A673 (cell line): ENCODE measurements around the gene BABAM1. TPM values are rescaled to one million over a fixed set of nuclear protein-coding genes. Genes with fewer than 3 reads are reported as not detected.

Experiments used
- BruUV-seq: library from RNA; stranded (reverse); fragments of 400-500 nt; replicated peaks from 2 replicates; lab custom pipeline; 2021; lab: Mats Ljungman, UMichigan
- CTCF ChIA-PET: fragments of 300-600 bp; sonication (Branson Sonifier 250); formaldehyde crosslinking; loops from one replicate; lab custom pipeline; 2022; ENCODE audit warnings: antibody characterized with exemption; lab: Charles Lee
- POLR2A ChIA-PET: fragments of 300-600 bp; sonication (Branson Sonifier 250); formaldehyde crosslinking; loops from one replicate; lab custom pipeline; 2022; ENCODE audit warnings: antibody characterized with exemption; ENCODE audit not compliant: low non-redundant PET; lab: Charles Lee
- DNase-seq: peaks from one replicate; pipeline ENCODE4 v3.0.0-alpha.2; 2015; ENCODE audit warnings: low spot score
- H3K27ac ChIP-seq: fragments of 200-600 bp; sonication (generic); 2 replicates; pipeline ENCODE4 v1.5.1; 2016; ENCODE audit warnings: mixed run types, low read depth, mild to moderate bottlenecking, mixed read lengths, antibody characterized with exemption, low read length; ENCODE audit not compliant: poor library complexity, severe bottlenecking
- H3K27me3 ChIP-seq: fragments of 200-600 bp; sonication (generic); replicated peaks from 2 replicates; pipeline ENCODE4 v1.6.1; 2017; ENCODE audit warnings: mixed run types, low read depth, mild to moderate bottlenecking, mixed read lengths, antibody characterized with exemption, low read length; ENCODE audit not compliant: insufficient read depth, poor library complexity
- H3K36me3 ChIP-seq: fragments of 200-600 bp; sonication (generic); 2 replicates; pipeline ENCODE4 v1.6.1; 2016; ENCODE audit warnings: mixed run types, mild to moderate bottlenecking, mixed read lengths, antibody characterized with exemption, low read length; ENCODE audit not compliant: insufficient read depth, poor library complexity, severe bottlenecking
- H3K4me1 ChIP-seq: fragments of 200-600 bp; sonication (generic); 2 replicates; pipeline ENCODE4 v1.6.1; 2017; ENCODE audit warnings: mixed run types, mild to moderate bottlenecking, mixed read lengths, antibody characterized with exemption, low read length; ENCODE audit not compliant: insufficient read depth, poor library complexity, severe bottlenecking
- H3K4me3 ChIP-seq: fragments of 200-600 bp; sonication (generic); 2 replicates; pipeline ENCODE4 v1.5.1; 2016; ENCODE audit warnings: low read depth, mixed run types, mild to moderate bottlenecking, mixed read lengths, low read length; ENCODE audit not compliant: poor library complexity, severe bottlenecking
- H3K9me3 ChIP-seq: fragments of 200-600 bp; sonication (generic); 2 replicates; pipeline ENCODE4 v1.6.1; 2016; ENCODE audit warnings: mixed run types, low read depth, mild to moderate bottlenecking, mixed read lengths, antibody characterized with exemption, low read length; ENCODE audit not compliant: poor library complexity, severe bottlenecking
- EZH2 ChIP-seq: fragments of 200-600 bp; sonication (generic); IDR thresholded peaks from 2 replicates; pipeline ENCODE4 v1.6.1; 2017; ENCODE audit warnings: borderline replicate concordance, low read depth, mild to moderate bottlenecking, mixed read lengths, antibody characterized with exemption, low read length; ENCODE audit not compliant: poor library complexity, severe bottlenecking
- intact Hi-C: fragments of 100-400 bp; cut with micrococcal nuclease; formaldehyde crosslinking; loops from one replicate; pipeline ENCODE4 v1.10.0; 2022; ENCODE audit not compliant: unreplicated experiment
- total RNA-seq: library from RNA; stranded (reverse); gene quantifications from 2 replicates; pipeline ENCODE4 v1.2.3, GENCODE V29; 2021
- TF ChIP-seq, protein P1 (sequence below): fragments of 300-800, 200-600 bp; sonication (generic); conservative IDR thresholded peaks from 2 replicates; pipeline ENCODE4 v1.5.1; 2017; ENCODE audit warnings: low read depth, mild to moderate bottlenecking, antibody characterized with exemption, low read length, moderate library complexity, mixed read lengths

BABAM1 gene
- total RNA-seq, 1 experiment from 2014 or later: 147 TPM

DNA sequence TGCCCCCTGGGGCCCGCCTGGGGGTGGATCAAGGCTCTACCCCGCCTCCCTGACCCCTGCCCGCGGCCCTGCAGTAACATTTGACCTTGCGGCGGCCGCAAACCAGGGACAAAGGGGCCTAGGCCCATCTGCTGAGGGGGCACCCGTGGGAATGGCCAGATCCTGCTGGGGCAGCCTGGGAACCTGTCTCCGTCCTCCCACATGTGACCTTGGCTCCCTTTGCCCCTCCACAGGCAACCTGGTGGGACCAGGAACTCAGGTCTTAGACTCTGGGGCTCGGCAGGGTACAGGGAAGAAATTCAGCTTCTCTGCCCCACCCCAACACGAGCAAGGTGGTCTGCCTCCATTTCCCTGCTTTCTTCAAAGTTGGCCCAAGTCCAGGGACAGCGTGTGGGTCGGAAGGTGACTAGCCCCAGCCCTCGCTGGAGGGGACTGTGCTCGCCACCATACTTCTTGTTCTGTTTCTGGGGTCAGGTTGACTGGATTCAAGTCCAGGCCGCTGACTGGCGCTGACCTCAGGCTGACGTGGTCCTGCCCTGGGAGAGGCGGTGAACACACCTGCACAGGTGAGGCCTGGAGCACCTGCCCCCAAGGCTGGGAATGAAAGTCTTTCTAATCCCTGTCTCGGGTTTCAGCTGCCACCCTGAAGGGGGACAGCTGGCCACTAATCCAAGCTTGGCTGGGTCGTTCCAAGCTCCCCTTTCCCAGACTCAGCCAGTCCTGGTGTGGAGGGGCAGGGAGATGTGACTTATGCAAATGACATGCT lies 19.0 kb upstream of the BABAM1 start:
- no TSS peak for BruUV-seq
- TF ChIP-seq, protein P1, sequence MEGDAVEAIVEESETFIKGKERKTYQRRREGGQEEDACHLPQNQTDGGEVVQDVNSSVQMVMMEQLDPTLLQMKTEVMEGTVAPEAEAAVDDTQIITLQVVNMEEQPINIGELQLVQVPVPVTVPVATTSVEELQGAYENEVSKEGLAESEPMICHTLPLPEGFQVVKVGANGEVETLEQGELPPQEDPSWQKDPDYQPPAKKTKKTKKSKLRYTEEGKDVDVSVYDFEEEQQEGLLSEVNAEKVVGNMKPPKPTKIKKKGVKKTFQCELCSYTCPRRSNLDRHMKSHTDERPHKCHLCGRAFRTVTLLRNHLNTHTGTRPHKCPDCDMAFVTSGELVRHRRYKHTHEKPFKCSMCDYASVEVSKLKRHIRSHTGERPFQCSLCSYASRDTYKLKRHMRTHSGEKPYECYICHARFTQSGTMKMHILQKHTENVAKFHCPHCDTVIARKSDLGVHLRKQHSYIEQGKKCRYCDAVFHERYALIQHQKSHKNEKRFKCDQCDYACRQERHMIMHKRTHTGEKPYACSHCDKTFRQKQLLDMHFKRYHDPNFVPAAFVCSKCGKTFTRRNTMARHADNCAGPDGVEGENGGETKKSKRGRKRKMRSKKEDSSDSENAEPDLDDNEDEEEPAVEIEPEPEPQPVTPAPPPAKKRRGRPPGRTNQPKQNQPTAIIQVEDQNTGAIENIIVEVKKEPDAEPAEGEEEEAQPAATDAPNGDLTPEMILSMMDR: no peak
- no peak for TF ChIP-seq EZH2
- Histone ChIP-seq H3K36me3 (no peaks in the 10 kb centered on the region), H3K9me3 (no peaks in the 10 kb centered on the region), H3K27ac (no peak overlapping the region), H3K27me3 (no peaks in the 10 kb centered on the region), H3K4me1 (peaks cover 12% of the 10 kb centered on the region), H3K4me3 (no peak overlapping the region)
- CTCF ChIA-PET: no interaction called here
- DNase-seq: no peak
- POLR2A ChIA-PET: no interaction called here
- intact Hi-C loops: no loop called here

GRCh38 chr19:17249887-17250548 lies 17.2 kb upstream of the BABAM1 start:
- H3K36me3 ChIP-seq: no peaks in the 10 kb centered on the region
- H3K9me3 ChIP-seq: no peaks in the 10 kb centered on the region
- CTCF ChIA-PET: interaction anchor here (0.6 kb wide), 2 partner anchors 193 to 528 kb away, joined by 3 to 4 read pairs; no protein-coding TSS in a partner anchor
- no TSS peak for BruUV-seq
- intact Hi-C loops: no loop called here
- H3K4me1 ChIP-seq: peaks cover 12% of the 10 kb centered on the region
- no peaks in the 10 kb centered on the region for H3K27me3 ChIP-seq
- POLR2A ChIA-PET: no interaction called here
- TF ChIP-seq, protein P1: no peak
- no peak for TF ChIP-seq EZH2
- DNase-seq: no peak
- no peak overlapping the region for H3K27ac ChIP-seq
- H3K4me3 ChIP-seq: no peak overlapping the region

DNA sequence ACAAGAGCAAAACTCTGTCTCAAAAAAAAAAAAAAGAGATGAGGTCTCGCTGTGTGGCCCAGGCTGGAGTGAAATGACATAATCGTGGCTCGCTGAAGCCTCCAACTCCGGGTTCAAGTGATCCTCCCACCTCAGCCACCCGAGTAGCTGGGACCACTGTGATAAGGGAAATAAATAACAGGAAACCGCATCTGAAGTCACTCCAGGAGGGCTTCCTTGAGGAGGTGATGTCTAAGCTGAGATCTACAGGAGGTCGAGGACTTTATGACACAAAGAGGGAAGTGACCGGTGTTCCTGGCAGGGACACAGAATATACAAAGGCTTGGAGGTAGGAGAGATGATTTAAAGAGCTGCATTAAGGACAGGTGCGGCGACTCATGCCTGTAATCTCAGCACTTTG lies 12.6 kb upstream of the BABAM1 start:
- POLR2A ChIA-PET: interaction anchor here (0.5 to 0.7 kb wide), 2 partner anchors 21 to 94 kb away, joined by 4 to 5 read pairs; no protein-coding TSS in a partner anchor
- no peak overlapping the region for H3K4me3 ChIP-seq
- intact Hi-C loops: no loop called here

More for the DNA sequence above, 12.6 kb upstream of the BABAM1 start:
- no peaks in the 10 kb centered on the region for H3K36me3 ChIP-seq
- no peaks in the 10 kb centered on the region for H3K27me3 ChIP-seq
- no peaks in the 10 kb centered on the region for H3K4me1 ChIP-seq
- peak; percentile 78 for DNase-seq
- no peaks in the 10 kb centered on the region for H3K9me3 ChIP-seq
- CTCF ChIA-PET: no interaction called here
- no peak overlapping the region for H3K27ac ChIP-seq
- BruUV-seq: no TSS peak
- no peak for TF ChIP-seq EZH2
- TF ChIP-seq, protein P1: no peak
